ENCODE results near the gene RICTOR.

GRCh38 chr5:38935437-38935836 lies 138.8 kb downstream of the RICTOR start:
- no peak for TF ChIP-seq EZH2 (IDR thresholded peaks at IDR 0.05)
- TF ChIP-seq, protein P1, sequence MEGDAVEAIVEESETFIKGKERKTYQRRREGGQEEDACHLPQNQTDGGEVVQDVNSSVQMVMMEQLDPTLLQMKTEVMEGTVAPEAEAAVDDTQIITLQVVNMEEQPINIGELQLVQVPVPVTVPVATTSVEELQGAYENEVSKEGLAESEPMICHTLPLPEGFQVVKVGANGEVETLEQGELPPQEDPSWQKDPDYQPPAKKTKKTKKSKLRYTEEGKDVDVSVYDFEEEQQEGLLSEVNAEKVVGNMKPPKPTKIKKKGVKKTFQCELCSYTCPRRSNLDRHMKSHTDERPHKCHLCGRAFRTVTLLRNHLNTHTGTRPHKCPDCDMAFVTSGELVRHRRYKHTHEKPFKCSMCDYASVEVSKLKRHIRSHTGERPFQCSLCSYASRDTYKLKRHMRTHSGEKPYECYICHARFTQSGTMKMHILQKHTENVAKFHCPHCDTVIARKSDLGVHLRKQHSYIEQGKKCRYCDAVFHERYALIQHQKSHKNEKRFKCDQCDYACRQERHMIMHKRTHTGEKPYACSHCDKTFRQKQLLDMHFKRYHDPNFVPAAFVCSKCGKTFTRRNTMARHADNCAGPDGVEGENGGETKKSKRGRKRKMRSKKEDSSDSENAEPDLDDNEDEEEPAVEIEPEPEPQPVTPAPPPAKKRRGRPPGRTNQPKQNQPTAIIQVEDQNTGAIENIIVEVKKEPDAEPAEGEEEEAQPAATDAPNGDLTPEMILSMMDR (IDR thresholded peaks at IDR 0.05), result no peak

Measured in neural progenitor cell (in vitro differentiated cells).